IMR-90 (cell line): Measurements from ENCODE around the gene GAPDH. TPM values are rescaled to one million over a fixed set of nuclear protein-coding genes. Genes with fewer than 3 reads are reported as not detected.
"Not testable (repeated sequence)": the region's sequence is repeated elsewhere in the genome, so short reads cannot be mapped to it uniquely, and the experiment has no call there.

Experiments used
- ATAC-seq: fragments of 200-7000 bp; cut with Tn5 transposase; 2 replicates; pipeline ENCODE4 v1.9.1; 2020; ENCODE audit warnings: low read depth, mild to moderate bottlenecking, moderate library complexity
- BruUV-seq: library from RNA; stranded (reverse); fragments of 400-500 nt; replicated peaks from 2 replicates; lab custom pipeline; 2021; lab: Mats Ljungman, UMichigan
- CTCF ChIA-PET: fragments of 300-600 bp; formaldehyde crosslinking; extraction: SDS; loops from one replicate; lab custom pipeline; 2021; ENCODE audit warnings: antibody characterized with exemption; lab: Yijun Ruan, JAX
- POLR2A ChIA-PET: fragments of 300-600 bp; sonication (Branson Sonifier 250); formaldehyde crosslinking; loops from one replicate; lab custom pipeline; 2022; ENCODE audit warnings: antibody characterized with exemption; ENCODE audit not compliant: unreplicated experiment; lab: Charles Lee
- DNase-seq: peaks from one replicate; pipeline ENCODE4 v3.0.0; 2013
- H2AFZ ChIP-seq: replicated peaks from 2 replicates; pipeline ENCODE3; 2013; ENCODE audit warnings: low read length, mild to moderate bottlenecking; ENCODE audit not compliant: poor library complexity
- H2AK5ac ChIP-seq: 2 replicates; pipeline ENCODE4 v1.6.1; 2013; ENCODE audit warnings: low read depth, low read length, inconsistent platforms
- H2AK9ac ChIP-seq: replicated peaks from 2 replicates; pipeline ENCODE3; 2013; ENCODE audit warnings: mild to moderate bottlenecking, low read depth, low read length, moderate library complexity; ENCODE audit not compliant: poor library complexity
- H2BK120ac ChIP-seq: 2 replicates; pipeline ENCODE4 v1.6.1; 2013; ENCODE audit warnings: low read depth, low read length, inconsistent platforms
- H2BK15ac ChIP-seq: 3 replicates; pipeline ENCODE4 v1.6.1; 2013; ENCODE audit warnings: low read depth, low read length, inconsistent platforms
- H2BK20ac ChIP-seq: 2 replicates; pipeline ENCODE4 v1.6.1; 2013; ENCODE audit warnings: low read depth, mild to moderate bottlenecking, inconsistent platforms, low read length, moderate library complexity
- H2BK5ac ChIP-seq: 2 replicates; pipeline ENCODE4 v1.6.1; 2013; ENCODE audit warnings: mild to moderate bottlenecking, low read depth, low read length, inconsistent platforms; ENCODE audit not compliant: poor library complexity, severe bottlenecking
- H3K14ac ChIP-seq: replicated peaks from 2 replicates; pipeline ENCODE4 v1.6.1; 2013; ENCODE audit warnings: low read depth, low read length, inconsistent platforms
- H3K18ac ChIP-seq: 2 replicates; pipeline ENCODE4 v1.6.1; 2013; ENCODE audit warnings: low read depth, low read length, control low read depth
- H3K23ac ChIP-seq: 2 replicates; pipeline ENCODE4 v1.6.1; 2013; ENCODE audit warnings: low read depth, low read length, inconsistent platforms
- H3K27ac ChIP-seq: 2 replicates; pipeline ENCODE4 v1.5.1; 2013; ENCODE audit warnings: mild to moderate bottlenecking, control low read depth, low read length; ENCODE audit not compliant: insufficient read depth
- H3K27me3 ChIP-seq: 2 replicates; pipeline ENCODE4 v1.6.1; 2013; ENCODE audit warnings: low read length; ENCODE audit not compliant: control insufficient read depth, insufficient read depth
- H3K36me3 ChIP-seq: 2 replicates; pipeline ENCODE4 v1.6.1; 2013; ENCODE audit warnings: low read length, mixed read lengths; ENCODE audit not compliant: control insufficient read depth, insufficient read depth
- H3K4ac ChIP-seq: 2 replicates; pipeline ENCODE4 v1.6.1; 2013; ENCODE audit warnings: low read depth, low read length, inconsistent platforms
- H3K4me1 ChIP-seq: 2 replicates; pipeline ENCODE4 v1.6.1; 2013; ENCODE audit warnings: low read length, mixed read lengths; ENCODE audit not compliant: control insufficient read depth, insufficient read depth
- H3K4me2 ChIP-seq: 2 replicates; pipeline ENCODE4 v1.6.1; 2013; ENCODE audit warnings: low read depth, mild to moderate bottlenecking, control low read depth, low read length, moderate library complexity
- H3K4me3 ChIP-seq: 2 replicates; pipeline ENCODE4 v1.5.1; 2013; ENCODE audit warnings: low read depth, mild to moderate bottlenecking, control low read depth, low read length, moderate library complexity; ENCODE audit not compliant: insufficient read depth
- H3K56ac ChIP-seq: 2 replicates; pipeline ENCODE4 v1.6.1; 2013; ENCODE audit warnings: low read length, inconsistent platforms; ENCODE audit not compliant: insufficient read depth; ENCODE audit errors: extremely low read depth
- H3K79me1 ChIP-seq, 2 experiments: 2 replicates each; pipeline ENCODE4 v1.6.1; 2013; ENCODE audit warnings: low read length in 2 of 2, inconsistent platforms in 1 of 2, low read depth in 1 of 2
- H3K9ac ChIP-seq: 2 replicates; pipeline ENCODE4 v1.6.1; 2013; ENCODE audit warnings: low read depth, low read length, control low read depth
- H3K9me1 ChIP-seq: 2 replicates; pipeline ENCODE4 v1.6.1; 2013; ENCODE audit warnings: low read length, inconsistent platforms; ENCODE audit not compliant: insufficient read depth
- H3K9me3 ChIP-seq: 2 replicates; pipeline ENCODE4 v1.6.1; 2013; ENCODE audit warnings: low read length; ENCODE audit not compliant: control insufficient read depth, insufficient read depth
- H4K20me1 ChIP-seq: 2 replicates; pipeline ENCODE4 v1.6.1; 2013; ENCODE audit warnings: low read length, inconsistent platforms; ENCODE audit not compliant: insufficient read depth
- H4K5ac ChIP-seq: 2 replicates; pipeline ENCODE4 v1.6.1; 2013; ENCODE audit warnings: mild to moderate bottlenecking, low read depth, low read length, control low read depth
- H4K8ac ChIP-seq, 2 experiments: 2 replicates each; pipeline ENCODE4 v1.6.1; 2013; ENCODE audit warnings: low read depth in 2 of 2, low read length in 2 of 2, control low read depth in 1 of 2, inconsistent platforms in 1 of 2
- H4K91ac ChIP-seq: 2 replicates; pipeline ENCODE4 v1.6.1; 2013; ENCODE audit warnings: low read depth, low read length, inconsistent platforms; ENCODE audit not compliant: insufficient read depth
- CEBPB ChIP-seq: IDR thresholded peaks from 2 replicates; pipeline ENCODE4 v1.6.1; 2012; ENCODE audit warnings: low read depth, low read length, improper control_type of control experiment
- WGBS, 2 experiments: methylation state at CpG; one replicate each; pipeline versions ENCODE4 v1.1.5 to v1.1.7; 2013; ENCODE audit warnings: missing lambda C conversion rate in 2 of 2; ENCODE audit not compliant: insufficient read length in 1 of 2; ENCODE audit errors: extremely low coverage in 2 of 2; 5-methylcytosine and 5-hydroxymethylcytosine counted together
- dilution Hi-C: fragments of 300-500 bp; cut with HindIII; formaldehyde crosslinking; loops from one replicate; pipeline ENCODE4 v1.14.3; 2018; ENCODE audit warnings: low sequenced_read_pairs; ENCODE audit not compliant: unreplicated experiment
- in situ Hi-C: fragments of 300-500 bp; cut with MboI; formaldehyde crosslinking; loops from 3 replicates; pipeline ENCODE4 v1.14.3; 2019; ENCODE audit warnings: low sequenced_read_pairs, inconsistent platforms, mixed read lengths
- intact Hi-C: fragments of 100-400 bp; cut with micrococcal nuclease; formaldehyde crosslinking; loops from 2 replicates; pipeline ENCODE4 v1.10.0; 2022
- microRNA-seq, 2 experiments: library from miRNA; stranded (forward) in 1 of 2; unstranded in 1 of 2; fragments of 10-50 nt in 1 of 2; fragments of <30 nt in 1 of 2; gene quantifications in 1 of 2; microRNA quantifications in 1 of 2; one replicate each; pipeline versions ENCODE3 to v1.1.0; 2013 to 2020; ENCODE audit not compliant: insufficient read depth in 1 of 2, insufficient read length in 1 of 2, unreplicated experiment in 1 of 2
- polyA plus RNA-seq, 3 experiments: library from polyadenylated mRNA; depleted of rRNA; stranded (reverse); fragments of >200 nt; gene quantifications; 2 replicates each; pipeline ENCODE4 v1.2.3, GENCODE V29; 2012; ENCODE audit warnings: low replicate concordance in 1 of 3
- small RNA-seq, 5 experiments: library from RNA; depleted of rRNA; stranded (forward); fragments of <200 nt; gene quantifications; one replicate each; pipeline ENCODE3, GENCODE V24; 2012
- total RNA-seq: library from RNA; depleted of rRNA; stranded (reverse); fragments of >200 nt; gene quantifications from 2 replicates; pipeline ENCODE4 v1.2.3, GENCODE V29; 2012; rRNA removed

GAPDH gene
- total and polyA plus RNA-seq, 2 of the 4 experiments (the other 2 are of a cell fraction) = 12,939 to 21,893 TPM

- H2BK15ac ChIP-seq, H2BK120ac ChIP-seq, ATAC-seq, POLR2A ChIA-PET, H2AFZ ChIP-seq, H3K27me3 ChIP-seq, H4K20me1 ChIP-seq, H2BK5ac ChIP-seq, H3K9me1 ChIP-seq, H3K27ac ChIP-seq, intact Hi-C loops, H3K9me3 ChIP-seq, H4K91ac ChIP-seq, H3K23ac ChIP-seq, H3K4me3 ChIP-seq, DNase-seq, H2AK5ac ChIP-seq, dilution Hi-C loops, H3K4ac ChIP-seq, BruUV-seq, CTCF ChIA-PET, H3K18ac ChIP-seq, H4K5ac ChIP-seq, H2AK9ac ChIP-seq, H4K8ac ChIP-seq, in situ Hi-C loops, H3K4me2 ChIP-seq, H3K9ac ChIP-seq, H2BK20ac ChIP-seq, H3K56ac ChIP-seq, H3K14ac ChIP-seq, H3K4me1 ChIP-seq: not testable (repeated sequence)
- H3K79me1 ChIP-seq = peaks cover 27 to 31% of the 10 kb centered on the region in 2 experiments
- peaks cover 71% of the 10 kb centered on the region for H3K36me3 ChIP-seq
- WGBS, 2 experiments = 85% methylated on average over 4 of the region's 8 CpGs; no CpG with 5 or more reads in 1 of the 2 experiments
- TF ChIP-seq CEBPB = peak; percentile 65
These were observed 52.3 kb downstream of the GAPDH start for GRCh38 chr12:6586569-6586968.

Small RNA genes within 50 kb of the gene (microRNA-seq; reads per million reads assigned to microRNA genes)
- 50.6 reads per million, percentile 75 among the genes with 10 or more reads in this experiment for gene SCARNA11 (ENCODE audit: insufficient read depth, insufficient read length)

Small RNA genes within 50 kb of the gene (small RNA-seq; reads per million reads assigned to genes)
- gene SCARNA11 = 8.2 to 55.4 (median 23.3) reads per million in 5 experiments

Other genes with a start within 250 kb of the GAPDH start
- gene PLEKHG6, start 223.8 kb upstream of the GAPDH start, total RNA-seq = under 0.01 TPM in 2 replicates
- gene PLEKHG6, start 223.8 kb upstream of the GAPDH start, polyA plus RNA-seq (2012; rRNA removed) = 0.10 TPM in 2 replicates
- gene TNFRSF1A, start 192.4 kb upstream of the GAPDH start, total RNA-seq = 79.6 and 86.7 TPM in 2 replicates
- gene TNFRSF1A, start 192.4 kb upstream of the GAPDH start, polyA plus RNA-seq (2012; rRNA removed) = 136 and 138 TPM in 2 replicates
- not detected in 2 replicates for gene SCNN1A, start 159.0 kb upstream of the GAPDH start, total RNA-seq
- 0.24 and 0.41 TPM in 2 replicates for gene SCNN1A, start 159.0 kb upstream of the GAPDH start, polyA plus RNA-seq (2012; rRNA removed)
- gene LTBR, start 150.4 kb upstream of the GAPDH start, total RNA-seq = 19.7 and 24.7 TPM in 2 replicates
- gene LTBR, start 150.4 kb upstream of the GAPDH start, polyA plus RNA-seq (2012; rRNA removed) = 62.5 and 66.0 TPM in 2 replicates
- not detected in 2 replicates for gene CD27, start 89.6 kb upstream of the GAPDH start, total RNA-seq
- gene CD27, start 89.6 kb upstream of the GAPDH start, polyA plus RNA-seq (2012; rRNA removed) = 0.07 and 0.10 TPM in 2 replicates
- gene TAPBPL, start 82.5 kb upstream of the GAPDH start, total RNA-seq = 3.4 and 3.6 TPM in 2 replicates
- 10.4 and 12.1 TPM in 2 replicates for gene TAPBPL, start 82.5 kb upstream of the GAPDH start, polyA plus RNA-seq (2012; rRNA removed)
- 7.2 and 7.5 TPM in 2 replicates for gene VAMP1, start 63.8 kb upstream of the GAPDH start, total RNA-seq
- 21.9 and 23.1 TPM in 2 replicates for gene VAMP1, start 63.8 kb upstream of the GAPDH start, polyA plus RNA-seq (2012; rRNA removed)
- 80.1 and 126 TPM in 2 replicates for gene MRPL51, start 41.3 kb upstream of the GAPDH start, total RNA-seq
- gene MRPL51, start 41.3 kb upstream of the GAPDH start, polyA plus RNA-seq (2012; rRNA removed) = 151 and 160 TPM in 2 replicates
- 52.8 and 57.9 TPM in 2 replicates for gene NCAPD2, start 40.4 kb upstream of the GAPDH start, total RNA-seq
- gene NCAPD2, start 40.4 kb upstream of the GAPDH start, polyA plus RNA-seq (2012; rRNA removed) = 35.6 and 40.9 TPM in 2 replicates
- gene IFFO1, start 21.5 kb downstream of the GAPDH start, total RNA-seq = 5.6 and 5.8 TPM in 2 replicates
- gene IFFO1, start 21.5 kb downstream of the GAPDH start, polyA plus RNA-seq (2012; rRNA removed) = 35.1 and 37.8 TPM in 2 replicates
- gene NOP2, start 33.8 kb downstream of the GAPDH start, total RNA-seq = 32.5 and 35.8 TPM in 2 replicates
- 49.9 and 51.7 TPM in 2 replicates for gene NOP2, start 33.8 kb downstream of the GAPDH start, polyA plus RNA-seq (2012; rRNA removed)
- gene CHD4, start 72.9 kb downstream of the GAPDH start, total RNA-seq = 262 and 279 TPM in 2 replicates
- 99.8 and 116 TPM in 2 replicates for gene CHD4, start 72.9 kb downstream of the GAPDH start, polyA plus RNA-seq (2012; rRNA removed)
- gene LPAR5, start 101.4 kb downstream of the GAPDH start, total RNA-seq = not detected in 2 replicates
- gene LPAR5, start 101.4 kb downstream of the GAPDH start, polyA plus RNA-seq (2012; rRNA removed) = not detected in 2 replicates
- gene ACRBP, start 112.9 kb downstream of the GAPDH start, total RNA-seq = not detected in 2 replicates
- gene ACRBP, start 112.9 kb downstream of the GAPDH start, polyA plus RNA-seq (2012; rRNA removed) = 0.27 and 0.38 TPM in 2 replicates
- 22.0 and 25.3 TPM in 2 replicates for gene ING4, start 128.6 kb downstream of the GAPDH start, total RNA-seq
- 31.1 and 47.5 TPM in 2 replicates for gene ING4, start 128.6 kb downstream of the GAPDH start, polyA plus RNA-seq (2012; rRNA removed)
- gene ZNF384, start 154.9 kb downstream of the GAPDH start, total RNA-seq = 16.3 and 17.5 TPM in 2 replicates
- gene ZNF384, start 154.9 kb downstream of the GAPDH start, polyA plus RNA-seq (2012; rRNA removed) = 53.7 and 55.6 TPM in 2 replicates
- gene PIANP, start 166.3 kb downstream of the GAPDH start, total RNA-seq = under 0.01 and 0.18 TPM in 2 replicates
- gene PIANP, start 166.3 kb downstream of the GAPDH start, polyA plus RNA-seq (2012; rRNA removed) = 5.4 and 6.8 TPM in 2 replicates
- 51.4 and 58.8 TPM in 2 replicates for gene COPS7A, start 189.5 kb downstream of the GAPDH start, total RNA-seq
- gene COPS7A, start 189.5 kb downstream of the GAPDH start, polyA plus RNA-seq (2012; rRNA removed) = 135 and 138 TPM in 2 replicates
- 236 and 244 TPM in 2 replicates for gene MLF2, start 218.6 kb downstream of the GAPDH start, total RNA-seq
- gene MLF2, start 218.6 kb downstream of the GAPDH start, polyA plus RNA-seq (2012; rRNA removed) = 359 and 403 TPM in 2 replicates
- 11.4 and 17.2 TPM in 2 replicates for gene PTMS, start 231.8 kb downstream of the GAPDH start, total RNA-seq
- gene PTMS, start 231.8 kb downstream of the GAPDH start, polyA plus RNA-seq (2012; rRNA removed) = 275 and 288 TPM in 2 replicates
- not detected in 2 replicates for gene LAG3, start 238.0 kb downstream of the GAPDH start, total RNA-seq
- gene LAG3, start 238.0 kb downstream of the GAPDH start, polyA plus RNA-seq (2012; rRNA removed) = 0.41 and 0.66 TPM in 2 replicates